Gastroesophageal sphincter (tissue), 4 donors: ENCODE measurements around the gene KRTAP4-2. TPM values are rescaled to one million over a fixed set of nuclear protein-coding genes. Genes with fewer than 3 reads are reported as not detected.

Source experiments
- ATAC-seq: fragments of 150-250 bp; one replicate; pipeline ENCODE4 v1.9.1; 2016; ENCODE audit warnings: mild to moderate bottlenecking, moderate library complexity
- H3K27ac ChIP-seq, 4 donors: fragments of 200-600 bp; sonication (generic) in 3 of 4; 1 replicate in 3 of 4; 2 replicates in 1 of 4; pipeline ENCODE4 v1.5.1; 2016 to 2019
- H3K27me3 ChIP-seq: fragments of 200-600 bp; sonication (generic); one replicate; pipeline ENCODE4 v1.5.1; 2019
- H3K36me3 ChIP-seq, 2 donors: fragments of 200-600 bp; sonication (generic); one replicate each; pipeline ENCODE4 v1.5.1; 2019; ENCODE audit warnings: control low read depth in 1 of 2
- H3K4me1 ChIP-seq, 3 donors: fragments of 200-600 bp; sonication (generic); 1 replicate in 2 of 3; 2 replicates in 1 of 3; pipeline ENCODE4 v1.5.1; 2016 to 2019; ENCODE audit warnings: control low read depth in 2 of 3
- H3K4me3 ChIP-seq, 2 donors: fragments of 200-600 bp; sonication (generic); one replicate each; pipeline ENCODE4 v1.5.1; 2019; ENCODE audit warnings: mild to moderate bottlenecking in 1 of 2, moderate library complexity in 1 of 2
- H3K9me3 ChIP-seq, 3 donors: fragments of 200-600 bp; sonication (generic); one replicate each; pipeline ENCODE4 v1.5.1; 2017 to 2019; ENCODE audit warnings: control low read depth in 2 of 3
- EP300 ChIP-seq: sonication (generic); formaldehyde crosslinking; IDR thresholded peaks from one replicate; pipeline ENCODE4 v1.6.1; 2017; ENCODE audit warnings: antibody characterized with exemption, mild to moderate bottlenecking
- POLR2A ChIP-seq, 2 donors: fragments of 450-650 bp; IDR thresholded peaks; one replicate each; pipeline ENCODE4 v1.6.1; 2017; ENCODE audit warnings: antibody characterized with exemption in 2 of 2, mild to moderate bottlenecking in 2 of 2, moderate library complexity in 1 of 2
- POLR2AphosphoS5 ChIP-seq: sonication (generic); formaldehyde crosslinking; IDR thresholded peaks from one replicate; pipeline ENCODE4 v1.6.1; 2017; ENCODE audit warnings: antibody characterized with exemption
- WGBS, 2 donors: methylation state at CpG; one replicate each; pipeline ENCODE4 v1.1.5; 2018; ENCODE audit warnings: low coverage in 1 of 2; 5-methylcytosine and 5-hydroxymethylcytosine counted together
- total RNA-seq, 4 donors: library from RNA; depleted of rRNA; stranded (reverse); fragments of >200 nt; gene quantifications; one replicate each; pipeline ENCODE4 v1.1.0, GENCODE V29; 2016
- TF ChIP-seq, protein P1 (sequence below), 4 experiments: fragments of 200-600 bp in 2 of 4; fragments of 450-650 bp in 2 of 4; sonication (generic) in 1 of 4; IDR thresholded peaks; one replicate each; pipeline ENCODE4 v1.5.1; 2017 to 2019; ENCODE audit warnings: antibody characterized with exemption in 4 of 4, mild to moderate bottlenecking in 2 of 4, moderate library complexity in 2 of 4

KRTAP4-2 gene
- total RNA-seq, 4 donors from 2014 or later: not detected

DNA sequence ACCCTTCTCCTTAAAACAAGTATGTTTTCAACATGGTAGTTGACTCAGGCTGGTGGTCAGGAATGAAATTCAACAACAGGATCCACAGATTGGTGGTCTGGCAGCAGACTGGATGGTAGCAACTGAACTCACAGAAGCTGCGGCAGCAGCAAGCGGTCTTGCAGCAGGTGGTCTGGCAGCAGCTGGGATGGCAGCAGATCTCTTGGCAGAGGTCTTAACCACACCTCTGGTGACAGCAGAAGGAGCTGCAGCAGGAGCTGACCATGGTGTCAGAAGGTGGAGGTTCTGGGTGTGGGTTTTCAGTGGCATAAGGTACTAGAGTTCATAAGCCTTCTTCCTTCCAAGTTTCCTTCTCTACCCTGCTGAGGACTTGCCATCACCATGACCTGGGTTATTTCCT lies 8.9 kb upstream of the KRTAP4-2 start:
- Histone ChIP-seq H3K27ac (no peak overlapping the region), H3K9me3 (no peaks in the 10 kb centered on the region), H3K36me3 (no peaks in the 10 kb centered on the region), H3K4me3 (no peak overlapping the region), H3K4me1 (no peaks in the 10 kb centered on the region), H3K27me3 (peaks cover 32% of the 10 kb centered on the region)
- 90% methylated on average over 2 of the region's 2 CpGs; no CpG with 5 or more reads in 1 of the 2 donors for WGBS, 2 donors
- no peak for ATAC-seq
- TF ChIP-seq, protein P1, sequence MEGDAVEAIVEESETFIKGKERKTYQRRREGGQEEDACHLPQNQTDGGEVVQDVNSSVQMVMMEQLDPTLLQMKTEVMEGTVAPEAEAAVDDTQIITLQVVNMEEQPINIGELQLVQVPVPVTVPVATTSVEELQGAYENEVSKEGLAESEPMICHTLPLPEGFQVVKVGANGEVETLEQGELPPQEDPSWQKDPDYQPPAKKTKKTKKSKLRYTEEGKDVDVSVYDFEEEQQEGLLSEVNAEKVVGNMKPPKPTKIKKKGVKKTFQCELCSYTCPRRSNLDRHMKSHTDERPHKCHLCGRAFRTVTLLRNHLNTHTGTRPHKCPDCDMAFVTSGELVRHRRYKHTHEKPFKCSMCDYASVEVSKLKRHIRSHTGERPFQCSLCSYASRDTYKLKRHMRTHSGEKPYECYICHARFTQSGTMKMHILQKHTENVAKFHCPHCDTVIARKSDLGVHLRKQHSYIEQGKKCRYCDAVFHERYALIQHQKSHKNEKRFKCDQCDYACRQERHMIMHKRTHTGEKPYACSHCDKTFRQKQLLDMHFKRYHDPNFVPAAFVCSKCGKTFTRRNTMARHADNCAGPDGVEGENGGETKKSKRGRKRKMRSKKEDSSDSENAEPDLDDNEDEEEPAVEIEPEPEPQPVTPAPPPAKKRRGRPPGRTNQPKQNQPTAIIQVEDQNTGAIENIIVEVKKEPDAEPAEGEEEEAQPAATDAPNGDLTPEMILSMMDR (IDR thresholded peaks at IDR 0.05): no peak
- TF ChIP-seq EP300 (no peak), POLR2AphosphoS5 (no peak)

DNA sequence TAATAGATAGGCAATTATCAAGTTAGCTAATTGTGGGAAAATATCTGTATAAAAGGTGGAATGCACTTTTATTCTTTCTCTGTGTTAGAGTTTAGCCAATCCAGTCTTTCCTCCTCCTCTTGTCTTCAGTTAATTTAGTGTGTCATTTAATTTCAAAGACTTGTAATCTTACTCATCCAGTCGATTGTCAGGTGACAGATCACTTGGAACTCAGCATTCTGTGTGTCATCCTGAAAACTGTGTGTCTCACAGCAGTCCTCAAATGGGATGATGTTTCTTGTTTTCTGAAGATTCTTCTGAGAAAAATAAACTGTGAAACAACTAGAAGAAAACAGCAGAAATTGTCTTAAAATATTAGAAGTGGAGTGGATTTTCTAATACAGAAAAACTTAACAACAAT lies 7.0 kb upstream of the KRTAP4-2 start:
- Histone ChIP-seq H3K4me3 (no peak overlapping the region), H3K27ac (no peak overlapping the region), H3K36me3 (no peaks in the 10 kb centered on the region), H3K9me3 (no peaks in the 10 kb centered on the region), H3K4me1 (no peaks in the 10 kb centered on the region), H3K27me3 (peaks cover 27% of the 10 kb centered on the region)
- TF ChIP-seq, protein P1 (IDR thresholded peaks at IDR 0.05): no peak
- TF ChIP-seq POLR2AphosphoS5 (no peak), POLR2A (IDR thresholded peaks at IDR 0.05) (no peak), EP300 (no peak)
- ATAC-seq: no peak
- WGBS, 2 donors: 24% methylated on average over 1 of the region's 1 CpG; no CpG with 5 or more reads in 1 of the 2 donors

DNA sequence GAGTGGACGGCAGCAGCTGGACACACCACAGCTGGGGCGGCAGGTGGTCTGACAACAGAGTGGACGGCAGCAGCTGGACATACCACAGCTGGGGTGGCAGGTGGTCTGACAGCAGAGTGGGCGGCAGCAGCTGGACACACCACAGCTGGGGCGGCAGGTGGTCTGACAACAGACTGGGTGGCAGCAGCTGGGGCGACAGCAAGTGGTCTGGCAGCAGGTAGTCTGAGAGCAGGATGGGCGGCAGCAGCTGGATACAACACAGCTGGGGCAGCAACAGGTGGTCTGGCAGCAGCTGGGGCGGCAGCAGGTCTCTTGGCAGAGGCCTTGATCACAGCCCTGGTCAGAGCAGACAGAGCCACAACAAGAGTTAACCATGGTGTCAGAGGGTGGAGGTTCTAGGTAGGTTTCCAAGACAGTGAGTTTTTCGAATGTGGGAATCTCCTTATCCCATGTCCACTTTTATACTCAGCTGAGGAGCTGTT lies 6.5 kb upstream of the KRTAP4-2 start, which contains the start of gene KRTAP4-1:
KRTAP4-1 (minus strand) TSS at position 432 of the 482 bp plus-strand sequence; CDS start at position 375, 57 bp downstream.
- H3K9me3 ChIP-seq: no peaks in the 10 kb centered on the region
- no peak within 1 kb of the TSS for H3K27ac ChIP-seq
- no peak within 1 kb of the TSS for H3K4me3 ChIP-seq
- H3K4me1 ChIP-seq: no peaks in the 10 kb centered on the region
- ATAC-seq: no peak
- WGBS, 2 donors: 0 to 23% methylated on average over 1 to 3 of the region's 9 CpGs
- H3K27me3 ChIP-seq: peaks cover 22% of the 10 kb centered on the region
- no peaks in the 10 kb centered on the region for H3K36me3 ChIP-seq
- TF ChIP-seq POLR2AphosphoS5 (no peak), EP300 (no peak), POLR2A (IDR thresholded peaks at IDR 0.05) (no peak)
- TF ChIP-seq, protein P1 (IDR thresholded peaks at IDR 0.05): no peak

DNA sequence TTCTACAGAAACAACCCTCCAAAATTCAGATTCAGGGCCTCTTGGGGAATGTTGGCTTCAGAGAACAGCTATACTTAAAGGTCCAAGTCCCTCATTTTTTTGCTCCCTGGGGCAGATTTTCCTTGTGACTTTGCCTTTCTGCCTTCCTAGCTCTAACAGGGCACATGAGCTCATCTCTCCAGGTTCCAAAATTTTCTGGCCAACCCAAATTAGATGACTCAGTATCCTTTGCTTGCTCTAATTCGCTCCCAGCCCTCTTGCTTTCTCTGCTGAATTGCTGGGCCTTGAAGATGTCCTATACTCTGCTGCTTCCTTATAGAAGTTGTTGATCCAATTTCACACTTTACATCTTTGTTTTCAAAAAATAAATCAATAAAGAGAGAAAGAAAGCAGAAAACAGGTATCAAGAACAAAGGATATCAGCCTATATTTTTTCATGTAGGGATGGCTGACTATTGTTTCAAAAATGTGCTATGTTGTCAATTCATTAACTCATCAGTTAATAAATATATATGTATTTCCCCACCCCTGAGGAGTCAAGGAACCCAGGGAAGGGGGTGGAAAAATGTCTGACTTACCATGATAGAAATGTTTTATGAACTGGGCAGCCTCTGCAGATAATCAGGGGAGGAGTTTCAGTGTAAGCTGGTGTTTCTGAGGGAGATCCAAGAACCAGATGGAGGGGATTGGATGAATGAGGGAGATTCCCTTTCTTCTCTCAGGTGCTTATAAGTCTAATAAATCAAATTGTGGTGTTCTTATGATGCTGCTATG lies 1.0 kb upstream of the KRTAP4-2 start:
- peaks cover 16% of the 10 kb centered on the region for H3K27me3 ChIP-seq
- H3K9me3 ChIP-seq: no peaks in the 10 kb centered on the region
- 60 to 63% methylated on average over 1 of the region's 1 CpG for WGBS, 2 donors
- TF ChIP-seq, protein P1 (IDR thresholded peaks at IDR 0.05): no peak
- no peak for TF ChIP-seq POLR2A (IDR thresholded peaks at IDR 0.05)
- TF ChIP-seq POLR2AphosphoS5: no peak
- TF ChIP-seq EP300: no peak
- H3K27ac ChIP-seq: no peak overlapping the region
- H3K4me3 ChIP-seq: no peak overlapping the region
- no peak for ATAC-seq
- H3K36me3 ChIP-seq: no peaks in the 10 kb centered on the region
- no peaks in the 10 kb centered on the region for H3K4me1 ChIP-seq

DNA sequence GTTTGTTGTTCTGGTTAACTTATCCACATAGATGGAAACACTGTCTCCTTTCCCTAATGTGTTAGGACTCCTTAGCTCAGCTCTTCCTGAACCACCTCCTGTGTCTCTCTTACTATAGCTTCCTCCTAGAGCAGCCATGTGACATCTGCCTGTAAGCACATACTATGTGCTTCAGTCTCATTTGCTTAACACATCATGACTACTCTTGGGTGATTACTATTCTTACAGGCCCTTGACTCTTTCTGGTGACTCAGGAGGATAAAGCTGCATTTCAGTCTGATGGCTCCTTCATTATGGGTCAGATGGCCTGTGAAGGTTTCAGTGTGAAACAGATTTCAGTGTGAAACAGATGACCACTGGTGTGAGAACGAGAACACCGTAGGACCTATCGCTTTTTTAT lies 320 bp upstream of the KRTAP4-2 start:
- no peaks in the 10 kb centered on the region for H3K4me1 ChIP-seq
- no peak for ATAC-seq
- H3K4me3 ChIP-seq: no peak overlapping the region
- no peaks in the 10 kb centered on the region for H3K9me3 ChIP-seq
- H3K36me3 ChIP-seq: no peaks in the 10 kb centered on the region
- no peak overlapping the region for H3K27ac ChIP-seq
- 81 to 82% methylated on average over 3 of the region's 3 CpGs for WGBS, 2 donors
- H3K27me3 ChIP-seq: peaks cover 11% of the 10 kb centered on the region
- TF ChIP-seq, protein P1 (IDR thresholded peaks at IDR 0.05): no peak
- TF ChIP-seq EP300 (no peak), POLR2AphosphoS5 (no peak), POLR2A (IDR thresholded peaks at IDR 0.05) (no peak)
